Fibroblast of skin of right quadriceps (primary cell): ENCODE measurements around the gene CADPS.

Experiments used
- DNase-seq: peaks from one replicate; pipeline ENCODE4 v3.0.0-alpha.2; 2013

The CADPS gene

GRCh38 chr3:62586356-62586755 lies 288.9 kb downstream of the CADPS start:
- peak; percentile 85 for DNase-seq

GRCh38 chr3:62585861-62586260 lies 289.4 kb downstream of the CADPS start:
- peak; percentile 52 for DNase-seq

DNA sequence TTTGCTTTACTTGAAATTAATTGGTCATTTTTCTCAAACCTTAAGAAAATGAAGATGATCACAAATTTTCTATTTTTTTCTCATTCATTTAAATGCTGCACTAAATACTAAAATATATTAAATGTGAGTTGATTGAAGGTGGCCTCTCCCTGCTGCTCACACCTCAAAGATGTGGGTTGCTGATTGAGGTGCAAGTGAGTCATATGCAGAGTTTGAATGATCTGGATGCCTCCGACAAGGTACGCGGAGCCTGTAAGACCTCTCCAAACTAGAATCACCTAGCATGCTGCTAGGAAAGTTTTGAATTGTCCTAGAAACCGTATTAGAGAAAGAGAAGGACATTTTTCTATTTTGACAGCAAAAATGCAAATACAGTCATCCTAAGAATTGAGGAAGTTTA lies 290.6 kb downstream of the CADPS start:
- DNase-seq, result no peak

- no peak for DNase-seq
These were observed 292.6 kb downstream of the CADPS start for GRCh38 chr3:62582495-62583172.

DNA sequence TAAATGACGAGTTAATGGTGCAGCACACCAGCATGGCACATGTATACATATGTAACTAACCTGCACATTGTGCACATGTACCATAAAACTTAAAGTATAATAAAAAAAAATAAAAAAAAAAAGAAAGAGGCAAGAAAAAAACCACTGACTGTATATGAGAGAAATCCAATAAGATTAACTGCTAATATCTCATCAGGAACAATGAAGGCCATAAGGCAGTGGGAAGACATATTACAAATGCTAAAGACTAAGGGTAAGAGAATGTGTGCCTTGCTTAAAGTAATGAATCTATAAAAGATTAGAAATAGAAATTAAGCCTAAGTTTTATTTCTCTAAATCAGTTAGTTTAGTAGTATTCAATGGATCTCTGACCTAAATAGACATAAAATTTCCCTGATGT lies 294.7 kb downstream of the CADPS start:
- DNase-seq, result peak; percentile 11

- DNase-seq, result no peak
These were observed 298.1 kb downstream of the CADPS start for GRCh38 chr3:62577153-62577552.

- DNase-seq, result no peak
These were observed 300.8 kb downstream of the CADPS start for GRCh38 chr3:62574266-62574898.

DNA sequence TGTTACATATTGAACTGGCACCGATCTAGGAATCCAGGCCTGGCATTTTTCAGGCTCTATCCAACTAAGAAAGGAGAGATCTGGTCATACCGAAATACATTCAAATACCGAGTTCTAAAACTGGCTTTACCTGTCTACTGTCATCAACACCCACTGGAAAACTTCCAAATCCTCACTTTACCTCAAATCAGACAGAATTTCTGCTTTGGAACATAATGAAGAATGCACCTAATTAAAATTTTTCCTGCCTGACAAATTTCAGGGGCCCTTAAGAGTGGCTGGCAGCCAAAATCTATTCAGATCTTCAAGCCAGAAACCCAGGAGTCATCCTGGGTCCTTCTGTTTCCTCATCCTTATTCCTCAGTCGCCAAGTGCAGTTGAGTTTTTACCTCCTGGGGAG lies 303.3 kb downstream of the CADPS start:
- DNase-seq, result no peak

- no peak for DNase-seq
These were observed 304.3 kb downstream of the CADPS start for GRCh38 chr3:62570888-62571287.

- DNase-seq, result no peak
These were observed 305.6 kb downstream of the CADPS start for GRCh38 chr3:62569609-62570008.

DNA sequence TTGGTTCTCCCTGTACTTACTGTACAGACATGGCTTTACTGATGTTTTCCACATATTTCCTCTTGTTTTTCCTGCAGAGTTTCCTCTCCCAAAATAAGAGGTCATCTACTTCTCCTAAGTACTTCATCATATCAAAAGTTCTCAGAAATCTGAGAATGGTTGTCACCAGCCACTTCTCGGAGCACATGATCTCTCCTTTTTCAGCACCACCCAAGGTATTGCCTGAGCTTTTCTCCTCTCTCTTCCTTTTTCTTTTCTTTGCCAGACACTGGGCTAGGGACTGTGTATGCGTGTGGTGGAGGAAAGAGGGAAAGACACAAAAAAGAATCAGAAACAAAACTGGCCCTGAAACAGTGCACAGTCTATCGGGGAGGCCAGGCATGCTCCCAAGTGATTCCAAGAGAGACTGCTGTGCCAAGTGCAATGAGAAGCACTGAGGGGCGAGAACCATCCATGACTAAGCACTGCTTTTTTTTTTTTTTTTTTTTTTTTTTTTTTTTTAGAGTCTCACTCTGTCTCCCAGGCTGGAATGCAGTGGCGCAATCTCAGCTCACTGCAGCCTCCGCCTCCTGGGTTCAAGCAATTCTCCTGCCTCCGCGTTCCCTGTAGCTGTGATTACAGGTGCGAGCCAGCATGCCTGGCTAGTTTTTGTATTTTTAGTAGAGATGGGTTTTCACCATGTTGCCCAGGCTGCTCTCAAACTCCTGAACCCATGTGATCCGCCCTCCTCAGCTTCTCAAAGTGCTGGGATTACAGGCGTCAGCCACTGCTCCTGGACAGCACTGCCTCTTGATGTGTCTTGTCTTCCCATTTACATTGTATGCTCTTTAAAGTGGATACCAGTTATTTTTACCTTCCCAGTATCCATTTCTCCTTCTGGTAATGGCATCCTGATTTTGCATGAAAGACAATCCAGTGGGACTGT lies 307.9 kb downstream of the CADPS start:
- DNase-seq, result peak; percentile 83

DNA sequence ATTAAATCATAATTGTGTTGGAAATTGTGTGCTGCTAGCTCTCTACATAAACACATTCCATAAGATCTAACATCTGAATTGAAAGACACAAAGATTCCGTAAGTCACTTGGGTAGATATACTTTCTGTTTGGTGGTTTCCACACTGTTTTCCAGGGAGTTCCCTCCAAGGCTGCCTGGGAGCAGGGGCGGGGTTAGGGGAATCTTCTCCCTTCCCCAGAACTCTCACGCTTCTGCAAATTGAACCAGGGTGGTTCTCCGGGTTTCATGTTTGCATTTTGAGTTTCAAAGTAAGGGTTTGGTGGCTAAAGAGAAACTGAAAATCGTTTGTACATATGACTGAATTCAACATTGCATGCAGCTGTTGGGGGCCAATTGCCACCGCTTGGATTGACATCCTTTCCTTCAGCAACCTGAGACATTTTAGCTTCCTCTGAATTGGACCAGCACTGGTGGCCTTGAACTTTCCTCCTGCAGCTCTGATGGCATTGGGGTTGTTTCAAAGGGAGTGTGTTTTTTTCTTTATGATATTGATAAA lies 309.1 kb downstream of the CADPS start:
- no peak for DNase-seq

GRCh38 chr3:62562596-62562995 lies 312.6 kb downstream of the CADPS start:
- DNase-seq, result no peak

DNA sequence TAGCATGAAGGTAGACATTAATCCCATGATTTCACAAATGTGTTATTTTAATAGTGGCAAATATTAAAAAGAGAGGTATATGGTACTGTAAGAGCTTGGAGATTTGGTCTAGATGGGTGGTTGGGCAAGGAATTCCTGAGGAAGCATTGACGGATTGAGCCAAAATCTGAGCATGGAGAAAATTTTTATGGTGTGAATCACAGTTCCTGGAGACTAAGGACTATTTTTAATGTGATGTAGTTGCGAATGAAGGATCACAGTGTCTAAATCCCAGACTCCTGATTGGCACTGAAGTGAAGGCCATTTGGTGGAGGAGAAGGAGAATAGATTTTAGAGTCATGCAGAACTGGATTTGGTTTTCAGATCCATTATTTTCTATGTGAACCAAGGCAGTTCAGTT lies 313.2 kb downstream of the CADPS start:
- peak; percentile 88 for DNase-seq

GRCh38 chr3:62559831-62560445 lies 315.3 kb downstream of the CADPS start:
- peak; percentile 35 for DNase-seq

DNA sequence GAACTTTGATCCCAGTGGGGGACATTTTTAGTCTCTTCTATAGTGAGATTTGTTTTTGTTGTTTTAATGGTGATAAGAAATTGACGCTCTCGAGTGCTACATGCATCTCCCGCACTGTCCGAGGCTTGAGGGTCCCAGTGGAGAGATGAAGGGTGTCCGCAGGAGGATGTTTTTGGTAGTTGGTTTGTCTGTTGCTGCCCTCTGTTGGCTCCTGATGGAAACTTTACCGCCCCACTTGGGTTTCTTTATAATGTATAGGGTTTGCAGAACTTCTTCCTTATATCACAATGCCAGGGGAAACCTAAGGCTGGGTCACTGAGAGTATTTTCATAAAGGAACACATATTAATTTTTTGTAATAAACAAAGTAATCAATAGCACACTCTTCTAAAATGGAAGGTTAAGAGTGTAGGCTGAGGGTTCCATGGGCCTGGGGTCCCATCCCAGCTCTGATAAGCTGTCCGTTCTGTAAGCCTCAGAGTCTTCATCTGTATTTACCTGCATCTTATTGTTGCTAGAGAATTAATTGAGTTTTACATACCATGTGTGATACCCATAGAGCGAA lies 316.6 kb downstream of the CADPS start:
- DNase-seq, result peak; percentile 34

DNA sequence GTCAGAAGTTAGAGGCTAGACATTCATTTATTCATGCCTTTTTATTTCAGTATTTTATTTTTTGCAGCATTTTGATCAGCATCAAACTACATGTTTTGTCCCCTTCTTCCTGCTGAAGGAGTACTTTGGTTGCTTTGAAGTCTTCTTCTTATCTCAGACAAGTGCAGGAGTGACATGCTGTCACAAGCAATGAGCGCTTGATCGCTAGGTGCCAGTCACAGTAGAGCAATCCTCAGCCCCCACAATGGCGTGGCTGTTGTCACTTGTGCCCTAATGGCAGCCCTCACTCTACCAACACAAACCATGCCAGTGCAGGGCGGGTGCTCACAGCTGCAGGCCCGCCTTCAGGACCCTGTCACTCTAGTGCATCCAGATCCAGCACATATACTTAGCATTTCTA lies 317.2 kb downstream of the CADPS start:
- DNase-seq, result no peak

DNA sequence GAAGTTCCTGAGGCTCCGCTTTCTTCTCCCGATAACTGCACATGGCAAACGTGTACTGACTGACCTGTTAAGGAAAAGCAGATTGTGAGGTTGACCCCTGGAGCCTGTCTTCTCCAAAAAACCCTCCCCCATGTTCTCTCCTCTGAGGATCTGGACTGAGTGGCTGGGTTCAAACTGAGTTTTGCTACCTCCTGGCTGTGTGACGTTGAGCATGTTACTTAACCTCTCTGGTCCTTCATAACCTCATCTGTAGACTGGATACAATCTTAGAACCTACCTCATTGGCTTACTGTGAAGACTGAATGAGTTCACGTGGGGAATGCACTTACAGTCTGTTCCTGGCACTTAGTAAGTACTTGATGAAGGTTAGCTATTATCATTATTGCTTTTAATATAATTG lies 317.8 kb downstream of the CADPS start:
- no peak for DNase-seq

DNA sequence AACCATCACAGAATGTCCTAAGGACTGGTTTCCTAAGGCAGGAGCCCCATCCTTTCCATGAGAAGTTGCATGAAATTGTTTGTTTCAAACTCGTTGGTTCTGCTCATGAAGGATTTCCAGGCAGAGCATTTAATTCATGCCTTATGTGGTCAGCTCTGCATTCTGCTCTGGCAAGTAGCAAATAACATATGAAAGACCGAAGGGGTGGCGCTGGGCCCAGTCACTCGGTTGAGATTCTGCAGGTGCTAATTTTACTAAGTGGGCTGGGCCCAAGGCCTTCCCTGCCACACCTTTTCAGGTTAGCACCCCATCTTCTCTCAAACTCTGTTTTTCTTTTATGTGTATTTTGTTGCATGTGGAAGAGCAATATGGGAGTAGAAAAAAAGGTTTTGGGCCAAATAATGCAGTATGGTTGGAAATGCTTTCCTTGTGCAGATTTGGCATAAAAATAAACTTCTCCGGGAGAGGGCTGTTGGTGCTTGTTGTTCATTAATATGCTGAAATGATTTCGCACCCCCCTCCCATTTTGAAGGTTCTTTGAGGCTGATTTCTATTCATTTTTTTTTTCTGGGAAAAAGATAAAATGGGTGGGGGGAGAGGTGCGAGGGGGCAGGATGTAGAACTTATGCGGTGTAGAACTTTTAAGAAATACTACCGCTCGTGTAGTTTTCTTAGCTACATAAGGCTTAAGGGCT lies 318.9 kb downstream of the CADPS start:
- no peak for DNase-seq

GRCh38 chr3:62554264-62554799 lies 320.9 kb downstream of the CADPS start:
- DNase-seq, result no peak

DNA sequence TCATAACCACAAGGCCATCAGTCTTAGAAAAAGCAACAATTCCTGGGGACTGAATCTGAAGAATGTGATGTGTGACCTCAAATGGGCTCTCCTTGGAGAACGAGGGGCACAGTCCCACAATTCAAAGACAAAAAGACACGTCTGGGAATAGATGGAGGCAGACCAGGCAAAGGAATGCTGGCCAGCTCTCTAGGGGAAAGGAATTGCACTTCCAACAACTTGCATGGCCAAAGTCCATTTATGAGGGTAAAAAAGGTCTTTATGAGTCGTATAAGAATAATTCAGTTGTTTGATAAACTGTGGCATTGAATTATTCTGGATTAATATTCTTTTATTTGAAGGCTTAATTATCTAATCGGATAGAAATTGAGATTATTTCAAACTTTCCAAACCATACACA lies 321.4 kb downstream of the CADPS start:
- DNase-seq, result no peak

DNA sequence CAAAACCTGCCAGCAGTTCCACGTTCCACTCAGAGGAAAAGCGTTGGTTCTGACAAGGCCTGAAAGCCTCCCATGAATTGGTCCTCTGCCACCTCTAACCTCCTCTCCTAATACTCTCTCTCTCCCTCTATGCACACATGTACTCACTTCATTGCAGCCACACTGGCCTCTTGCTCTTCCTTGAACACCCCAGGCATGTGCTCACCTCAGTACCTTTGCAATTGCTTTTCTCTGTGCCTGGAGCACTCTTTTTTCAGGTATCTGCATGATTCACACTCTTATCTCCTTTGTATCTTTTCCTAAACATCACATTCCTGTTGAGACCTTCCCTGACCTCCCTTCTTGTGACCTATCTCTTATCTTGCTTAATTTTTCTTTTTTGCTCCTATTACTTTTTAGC lies 323.7 kb downstream of the CADPS start:
- no peak for DNase-seq
